HG03342 (cell line): ENCODE data around the gene TDRD3.
"Not testable (repeated sequence)": the region's sequence is repeated elsewhere in the genome, so short reads cannot be mapped to it uniquely, and the experiment has no call there.

Source experiments
- ATAC-seq: cut with Tn5 transposase; IDR thresholded peaks from one replicate; pipeline ENCODE4 v1.9.1; 2021; ENCODE audit warnings: mild to moderate bottlenecking, moderate library complexity; ENCODE audit not compliant: unreplicated experiment

TDRD3 gene

DNA sequence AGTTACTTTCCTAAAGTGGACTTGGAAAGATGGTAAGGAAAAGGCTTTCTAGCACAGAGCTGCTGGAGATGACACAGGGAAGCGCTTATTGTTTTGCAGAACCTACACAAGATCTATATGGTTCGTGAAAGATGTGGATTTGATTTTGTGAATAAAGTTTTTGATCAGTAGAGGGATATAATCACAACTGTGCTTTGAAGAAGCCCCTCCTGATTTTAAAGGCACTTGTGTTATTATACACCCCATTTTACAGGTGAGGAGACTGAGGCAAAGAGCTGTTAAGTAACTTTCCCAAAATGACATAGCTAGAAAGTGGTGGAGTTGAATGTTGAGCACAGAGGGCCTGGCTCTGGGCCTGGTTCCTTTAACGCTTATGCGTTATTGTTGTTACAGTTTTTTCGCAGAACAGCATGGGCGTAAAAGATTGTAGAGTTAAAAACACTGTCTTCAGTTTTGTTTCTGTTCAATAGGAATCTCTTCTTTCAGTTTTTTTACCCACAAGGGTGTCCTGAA is 1.4 kb downstream of the TDRD3 start:
- no peak for ATAC-seq

DNA sequence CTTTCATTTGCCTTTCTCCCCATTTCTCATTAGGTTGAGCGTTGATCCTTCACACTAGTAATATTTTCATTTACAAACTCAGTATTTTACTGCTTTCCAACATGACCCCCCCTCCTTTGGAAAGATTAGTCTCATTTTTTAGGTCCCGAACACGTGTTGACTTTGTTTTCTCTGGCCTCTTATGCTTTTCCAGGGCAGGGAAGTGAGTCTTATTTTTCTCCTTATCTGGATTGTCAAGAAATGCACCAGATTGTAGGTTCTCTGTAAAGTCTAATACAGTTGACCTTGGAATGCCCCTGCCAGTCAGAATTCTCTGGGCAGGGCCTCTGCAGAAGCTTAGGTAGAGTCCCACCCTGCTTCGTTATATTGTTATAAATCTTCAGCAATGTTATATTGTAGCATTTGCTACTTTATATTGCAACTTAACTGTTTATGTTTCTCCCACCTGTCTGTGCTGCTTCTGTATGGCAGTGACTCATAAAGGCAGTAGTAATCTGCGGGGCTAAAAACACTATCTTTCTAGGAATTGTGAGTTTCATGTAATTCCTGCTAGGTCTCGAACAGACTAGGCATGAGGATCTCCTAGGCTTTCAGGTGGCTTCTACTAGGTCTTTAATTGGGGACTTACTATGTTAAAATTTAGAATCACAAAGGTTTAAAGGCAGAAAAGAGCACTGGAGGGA is 2.0 kb downstream of the TDRD3 start:
- ATAC-seq: no peak

DNA sequence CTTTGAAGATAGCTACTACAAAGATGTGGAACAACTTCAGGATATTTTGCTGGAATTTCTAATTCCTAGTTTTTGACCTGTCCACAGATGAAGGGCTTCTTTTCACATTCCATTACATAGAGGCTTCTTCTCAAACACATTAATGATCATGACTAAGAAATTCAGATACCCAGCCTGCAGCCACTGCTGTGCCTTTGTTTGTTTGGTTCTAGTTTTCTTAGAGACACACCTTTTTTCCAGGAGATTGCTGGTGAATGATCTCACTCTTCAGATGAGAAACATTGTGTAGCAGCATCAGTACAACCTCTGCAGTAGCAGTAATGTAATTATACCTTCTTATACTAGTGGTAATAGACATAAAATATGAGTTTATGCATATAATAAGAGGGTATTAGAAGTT is 5.0 kb downstream of the TDRD3 start:
- ATAC-seq: no peak

DNA sequence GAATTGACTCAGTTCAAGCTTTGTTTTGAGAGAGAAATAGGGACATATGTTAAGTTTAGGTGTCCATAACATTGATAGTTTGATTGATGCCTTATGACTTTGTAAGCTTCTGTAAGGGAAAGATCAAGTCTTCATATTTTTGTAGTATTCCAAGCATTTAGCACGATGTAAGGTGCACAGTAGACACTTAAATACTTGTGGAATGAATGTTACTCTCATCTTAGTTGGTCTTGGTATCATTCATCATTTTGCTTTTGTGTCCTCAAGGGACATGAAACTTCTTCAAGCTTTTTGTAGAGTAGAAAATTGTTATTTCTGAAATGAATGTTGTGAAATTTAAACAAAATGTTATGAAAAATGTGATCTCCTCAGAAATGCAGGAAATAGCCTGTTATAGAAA is 10.1 kb downstream of the TDRD3 start:
- no peak for ATAC-seq

DNA sequence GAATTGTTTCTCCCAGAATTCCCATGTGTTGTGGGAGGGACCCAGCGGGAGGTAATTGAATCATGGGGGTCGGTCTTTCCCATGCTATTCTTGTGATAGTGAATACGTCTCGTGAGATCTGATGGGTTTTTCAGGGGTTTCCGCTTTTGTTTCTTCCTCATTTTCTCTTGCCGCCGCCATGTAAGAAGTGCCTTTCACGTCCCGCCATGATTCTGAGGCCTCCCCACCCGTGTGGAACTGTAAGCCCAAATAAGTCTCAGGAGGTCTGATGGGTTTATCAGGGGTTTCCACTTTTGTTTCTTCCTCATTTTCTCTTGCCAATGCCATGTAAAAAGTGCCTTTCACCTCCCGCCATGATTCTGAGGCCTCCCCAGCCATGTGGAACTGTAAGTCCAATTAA is 10.8 kb downstream of the TDRD3 start:
- not testable (repeated sequence) for ATAC-seq

DNA sequence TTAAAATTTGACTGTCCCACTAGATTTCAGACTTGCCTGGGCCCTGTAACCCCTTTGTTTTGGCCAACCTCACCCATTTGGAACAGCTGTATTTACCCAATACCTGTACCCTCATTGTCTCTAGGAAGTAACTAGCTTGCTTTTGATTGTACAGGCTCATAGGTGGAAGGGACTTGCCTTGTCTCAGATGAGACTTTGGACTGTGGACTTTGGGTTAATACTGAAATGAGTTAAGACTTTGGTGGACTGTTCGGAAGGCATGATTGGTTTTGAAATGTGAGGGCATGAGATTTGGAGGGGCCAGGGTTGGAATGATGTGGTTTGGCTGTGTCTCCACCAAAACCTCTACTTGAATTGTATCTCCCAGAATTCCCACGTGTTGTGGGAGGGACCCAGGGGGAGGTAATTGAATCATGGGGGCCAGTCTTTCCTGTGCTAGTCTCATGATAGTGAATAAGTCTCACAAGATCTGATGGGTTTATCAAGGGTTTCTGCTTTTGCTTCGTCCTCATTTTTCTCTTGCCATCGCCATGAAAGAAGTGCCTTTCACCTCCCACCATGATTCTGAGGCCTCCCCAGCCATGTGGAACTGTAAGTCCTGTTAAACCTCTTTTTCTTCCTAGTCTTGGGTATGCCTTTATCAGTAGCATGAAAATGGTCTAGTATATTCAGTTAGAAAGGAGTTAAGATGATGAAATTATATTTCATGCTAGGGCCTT is 12.7 kb downstream of the TDRD3 start:
- ATAC-seq: not testable (repeated sequence)

DNA sequence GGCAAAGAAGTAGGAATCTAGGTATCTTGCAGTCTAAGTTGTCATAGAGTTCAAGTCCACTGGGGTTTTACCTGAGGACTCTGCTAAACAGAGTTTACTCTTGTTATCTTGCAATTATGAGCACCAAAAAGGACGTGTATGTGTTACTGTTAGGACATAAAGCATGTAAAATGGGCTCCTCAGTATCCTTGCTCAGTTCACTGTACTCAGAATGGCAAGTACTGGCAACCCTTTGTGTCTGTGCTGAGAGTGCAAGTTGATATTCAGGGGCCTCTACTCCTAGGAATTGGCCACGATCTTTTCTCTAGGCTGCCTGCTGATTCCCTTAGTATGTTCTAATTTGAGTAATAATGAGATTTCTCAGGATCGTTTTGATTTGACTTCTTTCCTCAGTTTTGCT is 13.3 kb downstream of the TDRD3 start:
- ATAC-seq: no peak

DNA sequence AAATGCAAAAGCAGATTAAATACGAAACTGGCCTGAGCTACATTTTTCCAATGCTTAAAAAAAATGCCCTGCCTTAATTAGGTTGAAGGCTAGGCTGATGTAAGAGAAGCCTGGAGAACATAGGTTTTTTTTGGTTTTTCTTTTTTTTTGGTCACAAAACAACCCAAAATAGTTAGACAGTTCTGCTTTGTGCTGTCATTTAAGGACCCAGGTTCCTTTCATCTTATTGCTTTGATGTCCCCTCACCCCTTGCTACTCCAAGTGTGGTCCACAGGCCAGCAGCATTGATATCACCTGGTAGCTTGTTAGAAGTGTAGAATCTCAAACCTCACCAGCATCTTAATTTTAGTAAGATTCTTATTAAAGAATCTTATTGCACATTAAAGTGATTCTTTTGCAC is 14.4 kb downstream of the TDRD3 start:
- no peak for ATAC-seq

DNA sequence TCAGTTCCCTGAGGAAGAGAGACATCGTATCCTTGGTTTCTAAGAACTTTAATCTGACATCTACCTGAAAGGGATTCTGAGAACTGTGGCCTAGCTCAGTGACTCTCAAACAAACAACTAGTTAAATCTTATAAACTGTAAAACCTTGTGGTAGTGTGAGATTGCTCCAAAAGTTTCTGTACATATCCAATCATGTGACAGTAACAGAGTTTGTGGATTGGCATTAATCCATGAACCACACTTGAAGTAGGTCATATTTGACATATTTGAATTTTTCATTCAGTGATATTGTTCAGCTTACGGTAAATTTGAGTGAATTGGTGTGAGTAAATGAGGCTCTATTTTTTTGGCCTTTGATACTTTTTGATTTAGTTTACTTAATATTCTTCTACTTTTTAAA is 15.0 kb downstream of the TDRD3 start:
- no peak for ATAC-seq

DNA sequence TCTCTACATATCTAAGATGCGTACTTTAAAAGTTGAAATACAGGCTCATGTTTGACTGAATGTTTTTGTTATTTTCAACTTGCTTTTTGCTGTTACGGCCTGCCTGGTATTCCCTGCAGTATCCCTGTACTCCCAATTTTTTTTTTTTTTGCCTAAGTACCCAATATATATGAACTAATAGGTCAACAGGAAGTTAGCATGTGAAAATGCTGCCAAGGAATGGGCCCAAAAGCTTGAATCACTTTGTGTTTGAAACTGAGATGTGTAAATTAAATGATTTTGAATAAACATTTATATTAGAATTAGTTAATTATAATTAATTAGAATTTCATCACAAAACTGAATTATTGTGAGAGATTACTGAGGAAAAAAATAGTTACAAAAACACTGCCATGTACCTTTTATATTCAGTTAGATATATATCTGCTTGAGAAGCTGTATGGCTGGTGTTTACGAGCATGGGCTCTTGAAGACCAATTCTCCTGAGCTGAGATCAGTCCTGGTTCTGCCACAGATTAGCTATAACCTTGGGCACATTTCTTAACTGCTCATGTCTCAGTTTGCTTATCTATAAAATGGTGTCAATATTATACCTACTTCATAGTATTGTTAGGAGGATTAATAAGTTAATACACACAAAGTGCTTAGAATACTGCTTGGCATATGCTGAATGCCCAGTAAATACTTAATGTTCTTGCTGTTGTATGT is 16.0 kb downstream of the TDRD3 start:
- no peak for ATAC-seq

DNA sequence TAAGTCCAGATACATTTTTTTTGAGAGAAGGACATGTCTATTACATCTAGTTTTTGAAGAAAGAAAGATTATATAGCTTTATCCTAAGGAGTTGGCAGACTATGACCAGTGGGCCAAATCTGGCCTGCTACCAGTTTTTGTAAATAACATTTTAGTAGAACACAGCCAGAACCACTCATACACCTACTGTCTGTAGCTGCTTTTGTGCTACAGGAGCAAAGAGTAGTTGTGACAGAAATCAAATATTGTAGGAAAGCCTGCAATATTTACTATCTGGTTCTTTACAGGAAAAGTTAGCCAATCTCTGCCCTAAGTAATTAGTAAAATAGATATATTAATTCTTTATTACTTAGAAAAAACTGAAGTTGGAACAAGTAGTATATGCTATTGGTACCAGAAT is 17.2 kb downstream of the TDRD3 start:
- ATAC-seq: no peak

DNA sequence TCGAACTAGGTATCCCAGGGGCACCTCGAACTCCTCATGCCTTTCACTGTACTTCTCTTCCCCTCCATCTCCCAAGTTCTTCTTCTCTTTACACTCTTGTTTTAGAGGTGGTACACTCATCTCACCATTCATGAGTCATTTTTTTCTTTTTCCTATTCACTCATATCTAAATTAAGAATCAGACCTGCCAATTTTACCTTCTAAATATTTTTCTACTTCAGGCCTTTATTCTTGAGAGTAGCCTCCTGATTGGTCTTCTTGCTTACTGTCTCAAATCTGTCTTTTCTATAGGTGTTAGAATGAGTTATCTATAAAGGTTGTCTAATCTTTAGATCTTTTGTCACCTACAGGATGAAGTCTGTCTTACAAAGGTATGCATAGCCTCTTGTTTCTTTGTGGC is 20.7 kb downstream of the TDRD3 start:
- ATAC-seq: peak; percentile 67

DNA sequence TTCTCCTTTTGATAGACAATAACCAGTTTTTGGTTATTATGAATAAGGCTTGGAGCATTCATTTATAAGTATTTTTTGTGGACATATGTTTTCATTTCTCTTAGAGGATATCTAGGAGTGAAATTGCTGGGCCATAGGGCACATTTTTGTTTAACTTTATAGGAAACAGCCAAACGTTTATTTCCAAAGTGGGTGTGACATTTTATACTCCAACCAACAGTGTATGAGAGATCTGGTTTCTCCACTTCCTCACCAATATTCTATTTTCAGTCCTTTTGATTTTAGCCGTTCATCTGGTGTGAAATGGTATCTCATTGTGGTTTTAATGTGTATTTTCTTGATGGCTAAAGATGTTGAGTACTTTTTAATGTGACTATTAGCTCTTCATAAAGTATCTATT is 21.9 kb downstream of the TDRD3 start:
- no peak for ATAC-seq

DNA sequence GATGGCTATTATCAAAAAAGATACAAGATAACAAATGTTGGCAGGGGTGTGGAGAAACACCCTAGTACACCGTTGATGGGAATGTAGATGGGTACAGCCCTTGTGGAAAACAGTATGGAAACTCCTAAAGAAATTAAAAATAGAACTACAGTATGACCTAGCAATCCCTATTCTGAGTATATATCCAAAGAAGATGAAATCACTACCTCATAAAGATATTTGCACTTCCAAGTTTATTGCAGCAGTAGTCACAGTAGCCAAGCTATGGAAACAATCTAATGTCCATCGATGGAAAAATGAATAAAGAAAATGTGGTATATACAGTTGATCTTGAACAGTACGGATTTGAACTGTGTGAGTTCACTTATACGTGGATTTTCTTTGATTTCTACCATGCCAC is 28.3 kb downstream of the TDRD3 start:
- ATAC-seq: no peak

DNA sequence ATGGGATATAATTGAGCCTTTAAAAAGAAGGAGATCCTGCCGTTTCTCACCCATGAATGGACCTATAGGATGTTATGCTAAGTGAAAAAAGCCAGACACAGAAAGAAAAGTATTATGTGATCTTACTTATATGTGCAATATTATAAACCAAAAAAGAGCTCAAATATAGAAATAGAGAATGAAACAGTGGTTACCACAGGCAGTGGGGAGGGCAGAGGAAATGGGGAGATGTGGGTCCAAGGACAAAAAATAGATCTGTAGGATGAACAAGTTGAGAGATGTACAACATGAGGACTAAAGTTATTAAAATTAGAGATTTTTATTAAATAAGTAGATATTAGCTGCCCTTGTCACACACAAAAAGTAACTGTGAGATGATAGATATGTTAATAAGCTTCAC is 29.1 kb downstream of the TDRD3 start:
- no peak for ATAC-seq

DNA sequence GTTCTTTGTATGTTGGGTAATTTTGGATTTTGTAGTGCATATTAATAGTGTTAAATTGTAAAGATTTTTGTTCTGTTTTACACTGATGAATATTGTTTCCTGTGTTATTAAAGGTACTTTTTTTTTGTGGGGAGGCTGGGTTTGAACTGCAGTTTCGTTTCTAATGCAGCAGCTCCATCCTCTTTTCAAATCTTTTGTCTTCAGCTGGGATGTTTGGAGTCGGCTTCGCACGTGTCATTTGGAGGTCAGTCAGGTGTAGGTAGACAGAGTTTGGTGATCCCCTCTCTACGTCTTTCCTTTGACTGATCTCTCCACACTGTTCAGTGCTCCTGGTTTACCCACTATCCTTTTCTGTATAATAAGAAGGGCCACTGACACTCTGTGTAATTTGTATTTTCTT is 30.3 kb downstream of the TDRD3 start:
- ATAC-seq: no peak

DNA sequence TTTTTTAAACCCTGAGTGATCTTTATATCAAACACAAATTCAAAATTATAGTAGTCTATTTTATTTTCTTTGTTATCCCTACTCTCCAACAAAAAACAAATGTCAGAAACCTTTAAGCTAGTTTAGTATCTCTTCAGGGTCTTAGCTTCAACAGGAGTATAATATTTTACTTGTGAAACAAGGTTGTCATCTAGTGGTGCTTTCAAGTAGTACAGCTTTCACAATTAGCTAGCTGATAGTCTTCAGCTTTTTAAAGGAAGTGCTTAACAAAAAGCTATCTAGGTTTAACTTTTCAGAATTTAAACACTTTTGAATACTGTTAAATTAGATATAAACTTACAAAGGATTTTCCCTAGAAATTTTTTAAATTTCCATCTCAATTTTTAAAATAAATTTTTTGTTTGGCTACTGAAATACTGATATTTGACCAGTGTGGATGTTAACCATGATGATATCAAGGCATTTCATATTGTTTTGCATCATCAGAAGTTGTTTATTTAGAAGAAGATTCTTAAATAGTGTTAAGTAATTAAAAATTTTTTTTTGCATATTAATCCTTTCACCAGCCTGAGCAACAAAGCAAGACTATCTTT is 34.2 kb downstream of the TDRD3 start:
- ATAC-seq: peak; percentile 81

DNA sequence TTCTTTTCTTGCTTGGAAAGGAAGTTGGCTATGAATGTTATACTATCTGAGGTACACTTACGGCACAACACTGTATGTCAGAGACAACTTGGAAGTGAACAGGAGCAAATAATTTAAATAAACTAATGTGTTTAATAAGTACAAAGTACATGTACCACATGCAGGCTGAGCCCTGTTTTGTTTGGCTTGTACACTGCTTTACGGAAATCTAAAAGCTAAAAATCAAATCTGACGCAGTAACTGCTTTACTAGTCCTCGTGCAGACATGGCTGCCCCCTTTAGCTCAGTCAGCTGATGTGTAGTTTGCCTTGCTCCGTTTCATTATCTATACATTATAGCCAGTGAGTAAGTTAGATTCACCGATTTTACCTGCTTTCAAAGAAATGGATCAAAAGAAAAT is 36.5 kb downstream of the TDRD3 start:
- no peak for ATAC-seq

DNA sequence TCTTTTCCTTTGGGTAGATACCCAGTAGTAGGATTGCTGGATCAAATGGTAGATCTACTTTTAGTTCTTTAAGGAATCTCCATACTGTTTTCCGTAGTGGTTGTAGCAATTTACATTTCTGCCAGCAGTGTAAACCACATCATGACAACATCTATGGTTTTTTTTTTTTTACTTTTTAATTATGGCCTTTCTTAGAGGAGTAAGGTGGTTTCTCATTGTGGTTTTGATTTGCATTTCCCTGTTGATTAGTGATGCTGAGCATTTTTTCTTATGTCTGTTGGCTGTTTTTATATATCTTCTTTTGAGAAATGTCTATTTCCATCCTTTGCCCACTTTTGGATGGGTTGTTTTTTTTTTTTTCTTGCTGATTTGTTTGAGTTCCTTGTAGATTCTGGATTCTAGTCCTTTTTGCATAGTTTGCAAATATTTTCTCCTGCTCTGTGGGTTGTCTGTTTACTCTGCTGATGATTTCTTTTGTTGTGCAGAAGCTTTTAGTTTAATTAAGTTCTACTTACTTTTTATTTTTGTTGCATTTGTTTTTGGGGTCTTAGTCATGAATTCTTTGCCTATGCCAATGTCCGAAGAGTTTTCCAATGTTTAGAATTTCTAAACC is 38.8 kb downstream of the TDRD3 start:
- ATAC-seq: no peak

DNA sequence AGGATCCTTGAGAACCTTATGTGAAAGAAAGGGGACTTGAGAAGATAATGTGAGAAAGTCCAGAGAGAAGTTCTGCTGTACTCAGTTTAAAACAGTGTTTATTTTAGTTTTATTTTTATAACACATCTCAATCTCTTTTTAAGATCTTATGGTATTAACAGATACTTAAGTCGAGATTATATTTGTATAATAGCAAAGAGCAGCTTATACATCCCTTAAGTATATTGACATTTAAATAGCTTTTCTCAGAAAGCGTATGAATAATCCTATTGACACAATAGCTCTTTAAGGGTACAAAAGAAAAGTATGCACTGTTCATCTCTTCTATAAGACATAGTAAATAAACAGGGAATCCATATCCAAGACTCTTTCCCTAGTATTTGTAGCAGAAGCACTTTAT is 42.2 kb downstream of the TDRD3 start:
- ATAC-seq: no peak

DNA sequence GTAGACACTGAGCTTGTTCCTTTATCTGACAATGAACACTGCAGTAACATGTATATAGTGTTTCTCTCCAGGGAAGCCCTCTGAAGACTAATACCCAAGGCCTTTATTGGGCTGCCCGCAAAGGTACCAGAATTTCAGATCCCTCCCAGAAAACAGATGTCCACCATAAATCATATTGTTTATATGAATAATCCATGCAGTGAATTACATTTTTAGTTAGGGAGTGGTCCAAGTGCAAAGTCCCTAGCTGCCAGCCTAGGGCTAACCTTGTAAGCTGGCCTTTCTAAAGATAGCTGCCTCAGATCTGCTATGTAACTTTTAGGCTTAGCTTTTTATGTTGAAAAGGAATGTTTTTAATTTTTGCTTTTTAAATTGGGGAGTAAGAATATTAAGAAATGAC is 44.7 kb downstream of the TDRD3 start:
- ATAC-seq: no peak
